ENCODE results near the gene CYP2W1.
"Not testable (repeated sequence)": the region's sequence is repeated elsewhere in the genome, so short reads cannot be mapped to it uniquely, and the experiment has no call there.

Gene CYP2W1

GRCh38 chr7:999941-1000935 lies 17.3 kb downstream of the CYP2W1 start:
- Mint-ChIP-seq H3K27me3 (ENCODE audit: low read depth) (no peaks in the 10 kb centered on the region), H3K4me3 (no peak overlapping the region), H3K9me3 (no peaks in the 10 kb centered on the region), H3K36me3 (ENCODE audit: low read depth) (no peaks in the 10 kb centered on the region), H3K27ac (no peak overlapping the region), H3K4me1 (ENCODE audit: low read depth) (no peaks in the 10 kb centered on the region)
- DNase-seq (ENCODE audit: low spot score), result no peak

GRCh38 chr7:1001069-1001770 lies 18.2 kb downstream of the CYP2W1 start:
- not testable (repeated sequence) for H3K9me3 Mint-ChIP-seq; H3K4me1 Mint-ChIP-seq (ENCODE audit: low read depth); H3K4me3 Mint-ChIP-seq; DNase-seq (ENCODE audit: low spot score); H3K27me3 Mint-ChIP-seq (ENCODE audit: low read depth); H3K36me3 Mint-ChIP-seq (ENCODE audit: low read depth)
- peak overlapping the region; percentile 41 for H3K27ac Mint-ChIP-seq

DNA sequence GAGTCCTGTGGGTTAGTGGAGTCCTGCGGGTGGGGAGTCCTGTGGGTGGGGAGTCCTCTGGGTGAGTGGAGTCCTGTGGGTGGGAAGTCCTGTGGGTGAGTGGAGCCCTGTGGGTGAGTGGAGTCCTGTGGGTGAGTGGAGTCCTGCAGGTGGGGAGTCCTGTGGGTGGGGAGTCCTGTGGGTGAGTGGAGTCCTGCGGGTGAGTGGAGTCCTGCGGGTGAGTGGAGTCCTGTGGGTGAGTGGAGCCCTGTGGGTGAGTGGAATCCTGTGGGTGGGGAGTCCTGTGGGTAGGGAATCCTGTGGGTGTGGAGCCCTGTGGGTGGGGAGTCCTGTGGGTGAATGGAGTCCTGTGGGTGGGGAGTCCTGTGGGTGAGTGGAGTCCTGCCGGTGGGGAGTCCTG lies 19.0 kb downstream of the CYP2W1 start:
- not testable (repeated sequence) for H3K27me3 Mint-ChIP-seq (ENCODE audit: low read depth); H3K4me3 Mint-ChIP-seq; DNase-seq (ENCODE audit: low spot score); H3K36me3 Mint-ChIP-seq (ENCODE audit: low read depth); H3K4me1 Mint-ChIP-seq (ENCODE audit: low read depth); H3K27ac Mint-ChIP-seq; H3K9me3 Mint-ChIP-seq

GRCh38 chr7:1002445-1002844 lies 19.5 kb downstream of the CYP2W1 start:
- H3K9me3 Mint-ChIP-seq; DNase-seq (ENCODE audit: low spot score); H3K36me3 Mint-ChIP-seq (ENCODE audit: low read depth); H3K27ac Mint-ChIP-seq; H3K4me1 Mint-ChIP-seq (ENCODE audit: low read depth); H3K4me3 Mint-ChIP-seq; H3K27me3 Mint-ChIP-seq (ENCODE audit: low read depth): not testable (repeated sequence)

GRCh38 chr7:1004018-1004852 lies 21.3 kb downstream of the CYP2W1 start:
- Mint-ChIP-seq H3K9me3 (no peaks in the 10 kb centered on the region), H3K27me3 (ENCODE audit: low read depth) (no peaks in the 10 kb centered on the region), H3K4me3 (no peak overlapping the region), H3K36me3 (ENCODE audit: low read depth) (peaks cover 6% of the 10 kb centered on the region), H3K4me1 (ENCODE audit: low read depth) (no peaks in the 10 kb centered on the region), H3K27ac (no peak overlapping the region)
- DNase-seq (ENCODE audit: low spot score), result no peak

GRCh38 chr7:1005303-1005702 lies 22.3 kb downstream of the CYP2W1 start:
- Mint-ChIP-seq H3K9me3 (no peaks in the 10 kb centered on the region), H3K4me3 (no peak overlapping the region), H3K36me3 (ENCODE audit: low read depth) (peaks cover 6% of the 10 kb centered on the region), H3K27me3 (ENCODE audit: low read depth) (no peaks in the 10 kb centered on the region), H3K27ac (no peak overlapping the region), H3K4me1 (ENCODE audit: low read depth) (no peaks in the 10 kb centered on the region)
- DNase-seq (ENCODE audit: low spot score), result no peak

DNA sequence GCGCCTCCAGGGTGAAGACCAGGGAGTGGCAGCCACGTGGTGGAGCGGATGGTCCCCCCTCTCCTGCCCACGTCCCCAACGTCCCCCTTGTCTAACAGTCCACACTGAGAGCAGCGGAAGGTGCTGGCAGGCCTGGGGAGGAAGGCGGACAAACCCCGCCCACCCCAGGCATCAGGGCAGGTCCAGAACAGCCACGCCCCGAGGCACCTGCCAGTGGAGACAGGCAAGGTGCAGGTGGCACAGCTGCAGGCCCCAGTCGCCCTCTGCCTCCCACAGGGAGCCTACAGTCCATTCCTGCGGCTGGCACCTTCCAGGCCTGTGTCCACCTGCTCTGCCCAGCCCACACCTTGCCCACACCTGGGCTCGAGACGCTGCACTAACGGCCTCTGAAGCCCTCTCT lies 24.9 kb downstream of the CYP2W1 start:
- no peak for DNase-seq (ENCODE audit: low spot score)
- H3K27ac Mint-ChIP-seq, result no peak overlapping the region
- no peaks in the 10 kb centered on the region for H3K27me3 Mint-ChIP-seq (ENCODE audit: low read depth)
- H3K4me1 Mint-ChIP-seq (ENCODE audit: low read depth), result peaks cover 6% of the 10 kb centered on the region
- peaks cover 8% of the 10 kb centered on the region for H3K36me3 Mint-ChIP-seq (ENCODE audit: low read depth)
- H3K9me3 Mint-ChIP-seq, result no peaks in the 10 kb centered on the region
- H3K4me3 Mint-ChIP-seq, result no peak overlapping the region

GRCh38 chr7:1008733-1009363 lies 25.9 kb downstream of the CYP2W1 start:
- H3K9me3 Mint-ChIP-seq, result no peaks in the 10 kb centered on the region
- no peak overlapping the region for H3K27ac Mint-ChIP-seq
- no peak for DNase-seq (ENCODE audit: low spot score)
- H3K27me3 Mint-ChIP-seq (ENCODE audit: low read depth), result no peaks in the 10 kb centered on the region
- peaks cover 8% of the 10 kb centered on the region for H3K36me3 Mint-ChIP-seq (ENCODE audit: low read depth)
- peaks cover 6% of the 10 kb centered on the region for H3K4me1 Mint-ChIP-seq (ENCODE audit: low read depth)
- no peak overlapping the region for H3K4me3 Mint-ChIP-seq

DNA sequence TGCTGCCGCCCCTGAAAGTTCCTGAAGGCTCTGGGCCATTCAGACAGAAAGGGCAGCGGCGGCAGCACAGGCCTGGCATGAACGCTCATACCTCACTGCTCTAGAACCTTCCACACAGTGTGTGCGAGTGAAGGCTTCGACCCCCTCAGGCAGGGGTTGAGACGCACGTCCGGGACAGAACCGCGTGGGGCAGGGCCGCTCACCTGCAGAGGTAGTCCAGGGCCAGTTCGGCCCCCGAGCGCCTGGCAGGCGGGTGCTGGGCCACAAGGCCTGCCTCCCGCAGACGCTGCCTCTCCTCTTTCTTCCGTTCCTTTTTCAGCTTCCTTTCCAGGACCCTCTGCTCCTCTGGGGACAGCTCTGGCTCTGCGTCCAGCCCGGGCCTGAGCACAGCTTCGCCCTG lies 26.8 kb downstream of the CYP2W1 start:
- no peak overlapping the region for H3K4me3 Mint-ChIP-seq
- peaks cover 8% of the 10 kb centered on the region for H3K36me3 Mint-ChIP-seq (ENCODE audit: low read depth)
- H3K9me3 Mint-ChIP-seq, result no peaks in the 10 kb centered on the region
- H3K4me1 Mint-ChIP-seq (ENCODE audit: low read depth), result peaks cover 9% of the 10 kb centered on the region
- DNase-seq (ENCODE audit: low spot score), result no peak
- no peaks in the 10 kb centered on the region for H3K27me3 Mint-ChIP-seq (ENCODE audit: low read depth)
- no peak overlapping the region for H3K27ac Mint-ChIP-seq

- Mint-ChIP-seq H3K9me3 (no peaks in the 10 kb centered on the region), H3K27me3 (ENCODE audit: low read depth) (no peaks in the 10 kb centered on the region), H3K4me1 (ENCODE audit: low read depth) (peaks cover 9% of the 10 kb centered on the region), H3K36me3 (ENCODE audit: low read depth) (peaks cover 8% of the 10 kb centered on the region), H3K27ac (no peak overlapping the region), H3K4me3 (no peak overlapping the region)
- DNase-seq (ENCODE audit: low spot score), result no peak
Measured at GRCh38 chr7:1010226-1010625, 27.2 kb downstream of the CYP2W1 start.

DNA sequence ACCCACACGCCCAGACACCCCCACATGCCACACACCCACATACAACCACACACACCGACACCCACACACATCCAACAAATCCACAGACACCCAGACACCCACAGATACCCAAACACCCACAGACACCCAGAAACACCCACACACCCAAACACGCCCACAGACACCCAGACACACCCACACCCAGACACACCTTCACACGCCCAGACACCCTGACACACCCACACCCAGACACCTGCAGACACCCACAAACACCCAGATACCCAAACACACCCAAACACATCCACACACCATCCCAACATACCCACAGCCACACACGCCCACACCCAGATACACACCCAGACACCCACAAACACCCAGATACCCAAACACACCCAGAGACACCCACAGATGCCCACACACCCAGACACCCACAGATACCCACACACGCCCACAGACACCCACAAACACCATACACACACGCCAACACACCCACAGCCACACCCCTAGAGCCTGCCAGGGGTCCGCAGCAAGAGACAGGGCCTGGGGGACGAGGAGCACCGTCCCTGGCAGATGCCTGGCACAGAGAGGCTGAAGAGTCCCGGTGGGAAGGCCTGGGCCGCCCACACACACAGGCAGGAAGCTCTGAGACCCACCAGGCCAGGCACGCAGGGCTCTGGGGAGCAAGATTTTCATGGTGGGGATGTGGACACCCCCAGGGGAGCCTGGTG lies 28.5 kb downstream of the CYP2W1 start:
- Mint-ChIP-seq H3K9me3 (no peaks in the 10 kb centered on the region), H3K36me3 (ENCODE audit: low read depth) (peaks cover 8% of the 10 kb centered on the region), H3K27ac (peak overlapping the region; percentile 84), H3K4me3 (no peak overlapping the region), H3K27me3 (ENCODE audit: low read depth) (no peaks in the 10 kb centered on the region), H3K4me1 (ENCODE audit: low read depth) (peaks cover 9% of the 10 kb centered on the region)
- no peak for DNase-seq (ENCODE audit: low spot score)

GRCh38 chr7:1012004-1012715 lies 29.2 kb downstream of the CYP2W1 start:
- no peak for DNase-seq (ENCODE audit: low spot score)
- Mint-ChIP-seq H3K27ac (no peak overlapping the region), H3K27me3 (ENCODE audit: low read depth) (no peaks in the 10 kb centered on the region), H3K4me1 (ENCODE audit: low read depth) (peaks cover 9% of the 10 kb centered on the region), H3K4me3 (no peak overlapping the region), H3K9me3 (no peaks in the 10 kb centered on the region), H3K36me3 (ENCODE audit: low read depth) (peaks cover 8% of the 10 kb centered on the region)

All from T-helper 2 cell treated with Interferon-gamma antibody and Interleukin-4, amounts not matched to agents 5 μg/mL and 100 μg/mL, for 36 hours (primary cell).